Measurements from ENCODE around the gene PCDH12. TPM values are rescaled to one million over a fixed set of nuclear protein-coding genes. Genes with fewer than 3 reads are reported as not detected.

Gene PCDH12
- total RNA-seq, 1 donor from 2014 or later, result 0.45 TPM

GRCh38 chr5:141908796-141909195 is 49.2 kb downstream of the PCDH12 start:
- DNase-seq (ENCODE audit: low read depth), result no peak

GRCh38 chr5:141906972-141907371 is 51.0 kb downstream of the PCDH12 start:
- no peak for DNase-seq (ENCODE audit: low read depth)

- no peak for DNase-seq (ENCODE audit: low read depth)
These were observed 51.5 kb downstream of the PCDH12 start for GRCh38 chr5:141906517-141906916.

- peak; percentile 87 for DNase-seq (ENCODE audit: low read depth)
These were observed 53.5 kb downstream of the PCDH12 start for GRCh38 chr5:141904551-141904950.

GRCh38 chr5:141903261-141903660 is 54.7 kb downstream of the PCDH12 start:
- DNase-seq (ENCODE audit: low read depth), result peak; percentile 14

- no peak for DNase-seq (ENCODE audit: low read depth)
These were observed 55.8 kb downstream of the PCDH12 start for GRCh38 chr5:141902015-141902814.

- DNase-seq (ENCODE audit: low read depth), result no peak
These were observed 59.5 kb downstream of the PCDH12 start for GRCh38 chr5:141898448-141899049.

GRCh38 chr5:141897425-141897824 is 60.6 kb downstream of the PCDH12 start:
- DNase-seq (ENCODE audit: low read depth), result no peak

Other genes with a start within 250 kb of the PCDH12 start
- gene PCDH1, start 79.8 kb downstream of the PCDH12 start, total RNA-seq, result 10.6 and 20.8 TPM in 2 replicates
- 32.8 and 52.9 TPM in 2 replicates for gene DELE1, start 34.3 kb downstream of the PCDH12 start, total RNA-seq
- gene RNF14, start 10.9 kb upstream of the PCDH12 start, total RNA-seq, result 86.3 and 113 TPM in 2 replicates
- gene GNPDA1, start 54.8 kb upstream of the PCDH12 start, total RNA-seq, result 58.4 and 82.3 TPM in 2 replicates
- 63.2 and 126 TPM in 2 replicates for gene NDFIP1, start 150.6 kb upstream of the PCDH12 start, total RNA-seq